Heart right ventricle (tissue), 16 donors: ENCODE data around the gene CDH23. TPM values are rescaled to one million over a fixed set of nuclear protein-coding genes. Genes with fewer than 3 reads are reported as not detected.

Experiments
- ATAC-seq, 8 donors: fragments of 200-7000 bp; cut with Tn5 transposase; one replicate each; pipeline ENCODE4 v1.9.1; 2020; ENCODE audit warnings: mild to moderate bottlenecking in 8 of 8, moderate library complexity in 8 of 8, moderate number of reproducible peaks in 1 of 8
- DNase-seq, 2 donors: peaks; one replicate each; pipeline ENCODE4 v3.0.0-alpha.2; 2020
- H3K27ac ChIP-seq, 10 donors: fragments of 200-600 bp; sonication (generic) in 2 of 10; one replicate each; pipeline versions ENCODE4 v1.5.0 to v1.8.0; 2020 to 2022; ENCODE audit warnings: mild to moderate bottlenecking in 3 of 10
- H3K27me3 ChIP-seq, 7 donors: fragments of 200-600 bp; one replicate each; pipeline ENCODE4 v1.8.0; 2021 to 2022; ENCODE audit warnings: mild to moderate bottlenecking in 2 of 7
- H3K36me3 ChIP-seq, 9 donors: fragments of 200-600 bp; sonication (generic) in 1 of 9; one replicate each; pipeline versions ENCODE4 v1.5.0 to v1.8.0; 2020 to 2022; ENCODE audit warnings: mild to moderate bottlenecking in 2 of 9
- H3K4me1 ChIP-seq, 9 donors: fragments of 200-600 bp; sonication (generic) in 1 of 9; one replicate each; pipeline versions ENCODE4 v1.5.0 to v1.8.0; 2020 to 2022; ENCODE audit warnings: mild to moderate bottlenecking in 4 of 9
- H3K4me3 ChIP-seq, 10 donors: fragments of 200-600 bp; sonication (generic) in 2 of 10; one replicate each; pipeline versions ENCODE4 v1.5.0 to v1.8.0; 2020 to 2022; ENCODE audit warnings: mild to moderate bottlenecking in 7 of 10, moderate library complexity in 2 of 10
- H3K9me3 ChIP-seq, 11 donors: fragments of 200-600 bp in 10 of 11; sonication (generic) in 2 of 11; one replicate each; pipeline versions ENCODE4 v1.5.0 to v1.8.0; 2013 to 2022; ENCODE audit warnings: mild to moderate bottlenecking in 2 of 11, control low read depth in 1 of 11, moderate library complexity in 1 of 11
- WGBS, 2 donors: extraction: QIAGEN DNeasy Blood & Tissue Kit; methylation state at CpG; one replicate each; pipeline ENCODE4 v1.1.7; 2013; ENCODE audit warnings: inconsistent platforms in 1 of 2; 5-methylcytosine and 5-hydroxymethylcytosine counted together
- intact Hi-C, 10 donors: fragments of 100-400 bp; cut with DNase I; formaldehyde crosslinking; loops; one replicate each; pipeline versions ENCODE4 v1.11.1 to v1.14.2; 2022
- polyA plus RNA-seq, 2 donors: library from polyadenylated mRNA; stranded (reverse); fragments of 200-250 nt; gene quantifications; one replicate each; pipeline ENCODE4 v1.2.3, GENCODE V29; 2013
- total RNA-seq, 10 donors: library from RNA; stranded (reverse); fragmentation: NEBNext Ultra II Directional in 3 of 10; extraction: Animal tissue kit (Norgen Biotek cat#: 25700) in 3 of 10; gene quantifications; one replicate each; pipeline versions ENCODE4 v1.2.1 to v1.2.4, GENCODE V29; 2021 to 2023
- TF ChIP-seq, protein P1 (sequence below), 9 donors: fragments of 200-600 bp; sonication (generic) in 2 of 9; IDR thresholded peaks; one replicate each; pipeline versions ENCODE4 v1.5.0 to v1.8.0; 2021 to 2022; ENCODE audit warnings: antibody characterized with exemption in 9 of 9, mild to moderate bottlenecking in 5 of 9, moderate library complexity in 1 of 9
- donor health status: Arrhythmogenic right ventricular cardiomyopathy.
- donor health status: ischemic (EF 13 %, LVEDD 7.1; RV severe dilation, severe dysfunction).
- donor health status: healthy with polysubstance abuse.
- donor health status: DM: no; HTN: yes; CAD: no.
- donor health status: DM: no; HTN: no; CAD: no.
- donor health status: ischemic (EF 25% LVEDD 6.9; RV normal size, moderate dysfunction).
- donor health status: ischemic (EF 25% LVEDD 5.7; RV mildly dilated, moderate dysfunction).
- donor health status: healthy.
- donor health status: DM: yes; HTN: yes; CAD: no.
- donor health status: Ischemic cardiomyopathy.
- donor health status: ischemic (EF 35%, LVEDD 5.7; RV mildly dilated, moderate dysfunction).
- donor health status: nonischemic (EF 11% LVEDD 7.7; RV severe dilation, severe dysfunction).
- donor health status: DM: yes; HTN: yes; CAD: no.
- donor health status: PGD.
- donor health status: ischemic (EF 29% LVEDD 5.4; RV normal size, mild dysfunction).
- donor health status: nonischemic (EF 23%, LVEDD 6.1; RV moderate dilation, normal function).

Gene CDH23
- total and polyA plus RNA-seq, 12 donors = 1.1 to 7.7 (median 4.6) TPM

DNA sequence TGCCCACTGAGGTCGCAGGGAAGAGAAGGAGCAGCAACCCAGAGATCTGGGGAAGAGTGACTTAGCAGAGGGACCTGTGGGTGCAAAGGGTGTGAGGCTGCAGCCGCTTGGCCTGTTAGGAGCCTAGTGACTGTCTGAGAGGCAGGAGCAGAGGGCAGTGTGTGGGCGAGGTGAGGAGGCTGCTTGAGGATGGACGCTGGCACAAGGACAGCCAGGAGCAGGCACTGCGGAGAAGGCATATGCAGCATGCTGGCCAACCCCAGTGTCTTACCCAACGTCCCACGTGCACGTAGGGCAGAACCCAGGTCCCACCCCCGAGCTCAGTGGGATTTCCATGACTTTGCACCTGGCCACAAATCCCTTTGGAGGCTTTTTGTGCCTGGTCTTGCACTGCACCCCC lies 268.7 kb downstream of the CDH23 start:
- DNase-seq (no peak), ATAC-seq (no peak)
- TF ChIP-seq, protein P1, sequence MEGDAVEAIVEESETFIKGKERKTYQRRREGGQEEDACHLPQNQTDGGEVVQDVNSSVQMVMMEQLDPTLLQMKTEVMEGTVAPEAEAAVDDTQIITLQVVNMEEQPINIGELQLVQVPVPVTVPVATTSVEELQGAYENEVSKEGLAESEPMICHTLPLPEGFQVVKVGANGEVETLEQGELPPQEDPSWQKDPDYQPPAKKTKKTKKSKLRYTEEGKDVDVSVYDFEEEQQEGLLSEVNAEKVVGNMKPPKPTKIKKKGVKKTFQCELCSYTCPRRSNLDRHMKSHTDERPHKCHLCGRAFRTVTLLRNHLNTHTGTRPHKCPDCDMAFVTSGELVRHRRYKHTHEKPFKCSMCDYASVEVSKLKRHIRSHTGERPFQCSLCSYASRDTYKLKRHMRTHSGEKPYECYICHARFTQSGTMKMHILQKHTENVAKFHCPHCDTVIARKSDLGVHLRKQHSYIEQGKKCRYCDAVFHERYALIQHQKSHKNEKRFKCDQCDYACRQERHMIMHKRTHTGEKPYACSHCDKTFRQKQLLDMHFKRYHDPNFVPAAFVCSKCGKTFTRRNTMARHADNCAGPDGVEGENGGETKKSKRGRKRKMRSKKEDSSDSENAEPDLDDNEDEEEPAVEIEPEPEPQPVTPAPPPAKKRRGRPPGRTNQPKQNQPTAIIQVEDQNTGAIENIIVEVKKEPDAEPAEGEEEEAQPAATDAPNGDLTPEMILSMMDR (IDR thresholded peaks at IDR 0.05) = no peak
- peaks cover 0 to 5% (median 0%) of the 10 kb centered on the region in 7 donors for H3K27me3 ChIP-seq
- intact Hi-C loops = no loop called here
- no peak overlapping the region for H3K27ac ChIP-seq
- H3K36me3 ChIP-seq = no peaks in the 10 kb centered on the region
- H3K9me3 ChIP-seq = peaks cover 0 to under 1% (median 0%) of the 10 kb centered on the region in 11 donors
- H3K4me1 ChIP-seq = no peaks in the 10 kb centered on the region
- 80 to 81% methylated on average over 9 of the region's 9 CpGs for WGBS, 2 donors
- no peak overlapping the region for H3K4me3 ChIP-seq

DNA sequence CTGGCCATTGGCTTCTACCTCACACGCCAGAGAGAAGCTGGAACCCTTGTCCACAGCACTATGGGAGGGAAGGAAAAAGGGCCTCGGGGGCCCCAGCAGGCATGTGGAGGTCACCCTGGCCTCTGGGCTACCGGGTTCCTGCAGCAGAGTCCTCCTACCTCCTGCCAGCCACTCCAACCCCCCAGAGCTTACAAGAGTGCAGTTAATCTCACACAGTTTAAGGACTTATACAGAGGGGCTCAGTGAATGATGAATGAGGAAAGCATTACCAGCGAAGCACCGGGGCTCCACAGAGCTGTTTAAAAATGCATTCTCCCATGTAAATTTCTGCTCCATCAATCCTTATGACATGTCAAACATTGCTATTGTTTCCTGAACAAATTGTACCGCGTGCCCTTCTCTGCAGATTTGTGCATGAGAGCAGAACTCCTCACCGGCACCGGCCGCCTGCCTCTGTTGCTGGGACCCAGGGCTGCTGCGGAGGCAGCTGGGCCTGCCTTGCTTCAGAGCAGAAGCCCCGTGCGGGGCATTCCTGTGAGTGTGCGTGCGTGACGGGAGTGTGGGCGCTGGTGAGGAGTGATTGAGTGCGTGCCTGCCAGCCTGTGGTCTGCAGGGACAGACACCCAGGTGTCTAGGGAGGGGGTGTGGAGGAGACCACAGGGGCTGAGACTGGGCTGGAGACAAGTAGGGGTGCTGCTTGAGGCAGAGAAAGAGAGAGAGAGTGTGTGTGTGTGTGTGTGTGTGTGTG lies 270.1 kb downstream of the CDH23 start:
- H3K27ac ChIP-seq = no peak overlapping the region

DNA sequence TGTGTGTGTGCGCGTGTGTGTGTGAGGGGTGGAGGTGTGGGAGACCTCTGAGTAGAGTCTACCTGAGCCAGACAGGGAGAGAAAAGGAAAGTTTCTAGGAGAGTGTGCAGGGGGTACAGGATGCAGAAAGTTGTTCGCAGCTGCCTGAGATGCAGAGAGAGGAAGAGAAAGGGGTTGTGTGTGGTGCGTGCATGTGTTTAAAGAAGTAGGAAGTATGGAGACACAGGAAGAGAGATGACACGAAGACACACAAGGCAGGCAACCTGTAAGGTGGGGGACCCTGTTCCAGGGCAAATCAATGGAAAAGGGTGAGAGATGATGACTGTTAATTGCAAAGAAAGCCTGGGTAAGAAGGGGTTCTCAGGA lies 270.6 kb downstream of the CDH23 start:
- Histone ChIP-seq H3K27ac (no peak overlapping the region), H3K4me3 (no peak overlapping the region), H3K9me3 (no peaks in the 10 kb centered on the region), H3K4me1 (no peaks in the 10 kb centered on the region), H3K36me3 (no peaks in the 10 kb centered on the region), H3K27me3 (peaks cover 0 to 5% (median 0%) of the 10 kb centered on the region in 7 donors)
- intact Hi-C loops = no loop called here
- ATAC-seq = peak in 1 of 8 donors; percentile 38
- no peak for DNase-seq
- TF ChIP-seq, protein P1 (IDR thresholded peaks at IDR 0.05) = no peak
- 55 to 57% methylated on average over 5 of the region's 5 CpGs for WGBS, 2 donors

More for the DNA sequence above, 270.1 kb downstream of the CDH23 start:
- DNase-seq (no peak), ATAC-seq (no peak)
- H3K27me3 ChIP-seq = peaks cover 0 to 5% (median 0%) of the 10 kb centered on the region in 7 donors
- H3K36me3 ChIP-seq = no peaks in the 10 kb centered on the region
- H3K4me3 ChIP-seq = no peak overlapping the region
- WGBS, 2 donors = 78 to 80% methylated on average over 18 of the region's 18 CpGs
- no peaks in the 10 kb centered on the region for H3K4me1 ChIP-seq
- intact Hi-C loops = no loop called here
- no peaks in the 10 kb centered on the region for H3K9me3 ChIP-seq
- TF ChIP-seq, protein P1 (IDR thresholded peaks at IDR 0.05) = no peak

DNA sequence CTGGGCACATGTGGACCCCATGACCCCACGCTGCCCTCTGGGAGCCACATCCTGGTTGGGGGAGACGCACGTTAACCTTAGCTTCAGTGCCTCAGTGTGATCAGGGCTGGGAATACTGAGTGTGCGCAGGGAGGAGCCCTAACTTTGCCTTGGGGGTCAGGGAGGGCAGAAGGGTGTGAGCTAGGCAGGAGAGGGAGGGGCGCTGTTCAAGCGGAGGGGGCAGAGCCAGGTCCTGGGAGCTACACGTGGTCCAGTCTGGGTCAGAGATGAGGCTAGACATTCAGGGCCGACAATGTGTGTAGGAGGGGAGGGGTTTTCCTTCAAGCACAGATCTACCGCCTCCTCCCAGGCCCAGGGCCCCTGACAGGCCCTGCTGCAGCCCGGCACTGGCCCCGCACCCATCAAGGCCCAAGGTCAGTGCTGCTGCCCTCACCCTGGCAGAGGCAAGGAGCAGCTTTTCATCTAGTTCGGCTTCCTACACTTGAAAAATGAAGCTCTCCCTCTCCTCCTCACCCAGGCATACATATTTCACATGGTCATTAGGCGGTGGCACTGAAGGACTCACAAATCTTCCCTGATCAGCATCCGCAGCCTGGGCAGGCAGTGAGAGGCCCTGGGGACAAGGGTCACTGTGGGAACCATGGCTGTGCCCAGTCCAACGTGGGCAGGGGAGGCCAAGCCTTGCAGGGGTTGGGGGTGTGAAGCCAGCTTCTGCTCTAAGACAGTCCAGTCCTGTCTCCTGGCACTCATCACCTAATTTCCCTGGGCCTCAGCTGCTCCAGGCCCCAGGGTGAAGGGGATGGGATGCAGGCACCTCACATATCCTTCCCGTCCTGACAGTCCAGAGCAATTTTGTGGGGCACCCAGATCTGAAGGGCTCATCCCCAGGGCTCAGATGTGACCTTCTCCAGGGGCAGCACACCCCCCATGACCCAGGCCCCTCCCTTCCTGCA lies 275.6 kb downstream of the CDH23 start:
- Histone ChIP-seq H3K4me3 (no peak overlapping the region), H3K4me1 (no peaks in the 10 kb centered on the region), H3K36me3 (no peaks in the 10 kb centered on the region), H3K9me3 (no peaks in the 10 kb centered on the region), H3K27ac (no peak overlapping the region), H3K27me3 (no peaks in the 10 kb centered on the region)
- peak in 1 of 8 donors; percentile 41 for ATAC-seq
- 84 to 89% methylated on average over 16 of the region's 16 CpGs for WGBS, 2 donors
- TF ChIP-seq, protein P1 (IDR thresholded peaks at IDR 0.05) = no peak
- intact Hi-C loops = loop anchor here in 1 of 10 donors (5.0 kb wide), 1 partner anchor 150 kb away; no protein-coding TSS in a partner anchor
- DNase-seq = no peak
